SK-N-MC (cell line): ENCODE results near the gene PTPN4.

ENCODE experiments used
- DNase-seq: peaks from one replicate; pipeline ENCODE4 v3.0.0-alpha.2; 2011; ENCODE audit warnings: low read depth, low spot score
- H3K27ac ChIP-seq: fragments of 200-600 bp; sonication (generic); 2 replicates; pipeline ENCODE4 v1.5.1; 2016; ENCODE audit warnings: mixed run types
- H3K36me3 ChIP-seq: fragments of 200-600 bp; sonication (generic); 2 replicates; pipeline ENCODE4 v1.6.1; 2017; ENCODE audit warnings: antibody characterized with exemption, low read length, mixed read lengths; ENCODE audit not compliant: insufficient read depth
- H3K4me3 ChIP-seq: fragments of 200-600 bp; sonication (generic); 2 replicates; pipeline ENCODE4 v1.5.1; 2016
- H3K9ac ChIP-seq: fragments of 200-600 bp; sonication (generic); 2 replicates; pipeline ENCODE4 v1.8.0; 2017; ENCODE audit warnings: mixed run types, mixed read lengths; ENCODE audit not compliant: insufficient read length
- H3K9me3 ChIP-seq: fragments of 200-600 bp; sonication (generic); 2 replicates; pipeline ENCODE4 v1.6.1; 2017; ENCODE audit warnings: low read depth, mild to moderate bottlenecking, antibody characterized with exemption, low read length, moderate library complexity, mixed read lengths
- EZH2 ChIP-seq: fragments of 200-600 bp; sonication (generic); IDR thresholded peaks from one replicate; pipeline ENCODE4 v1.6.1; 2017; ENCODE audit warnings: antibody characterized with exemption
- FOXP2 ChIP-seq: optimal IDR thresholded peaks from 2 replicates; pipeline ENCODE3; 2011; ENCODE audit warnings: mild to moderate bottlenecking, moderate library complexity; ENCODE audit not compliant: insufficient read depth; ENCODE audit errors: extremely low read length, control extremely low read depth
- POLR2AphosphoS5 ChIP-seq: IDR thresholded peaks from 2 replicates; pipeline ENCODE4 v1.6.1; 2012; ENCODE audit warnings: mild to moderate bottlenecking, low read depth, low read length, borderline replicate concordance

The PTPN4 gene

DNA sequence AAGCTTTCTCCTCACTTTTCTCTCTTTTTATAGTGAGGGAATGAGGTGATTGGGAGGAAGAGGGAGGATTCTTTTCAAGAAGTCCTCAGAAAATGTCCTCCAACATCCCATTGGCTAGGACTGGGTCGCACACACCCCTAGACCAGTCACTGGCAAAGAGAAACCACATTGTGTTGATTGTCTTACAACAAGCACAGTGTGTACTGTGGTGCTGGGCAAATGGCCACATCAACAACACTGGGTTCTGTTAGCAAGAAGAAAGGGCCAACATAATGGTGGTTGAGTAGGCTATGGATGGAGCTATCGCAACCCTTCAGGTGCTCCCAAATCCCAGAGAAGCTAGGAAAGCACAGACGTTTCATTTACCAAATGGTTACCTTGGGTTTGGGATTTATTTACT is 18.7 kb upstream of the PTPN4 start:
- no peak for TF ChIP-seq EZH2
- no peak for TF ChIP-seq POLR2AphosphoS5
- TF ChIP-seq FOXP2: no peak

DNA sequence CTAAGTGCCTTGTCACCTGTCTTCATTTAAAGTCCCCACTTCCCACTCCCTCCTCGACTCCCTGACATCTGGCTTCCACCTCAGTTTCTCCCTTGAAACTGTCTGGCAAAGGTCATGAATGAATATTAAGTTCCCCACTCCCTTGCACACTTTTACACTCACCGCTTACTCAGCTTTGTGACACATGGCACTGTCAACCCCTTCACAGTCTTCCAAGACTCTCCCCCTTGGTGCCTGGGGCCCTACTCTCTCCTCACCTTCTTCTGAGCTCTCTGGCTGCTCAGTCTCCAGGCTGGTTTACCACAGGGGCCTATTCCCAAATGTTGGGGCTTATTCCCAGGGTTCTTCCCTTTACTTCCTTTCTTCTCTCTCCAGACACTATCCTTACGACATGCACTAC is 17.9 kb upstream of the PTPN4 start:
- DNase-seq: no peak
- Histone ChIP-seq H3K36me3 (no peaks in the 10 kb centered on the region), H3K27ac (no peak overlapping the region), H3K9ac (no peak overlapping the region), H3K4me3 (no peak overlapping the region), H3K9me3 (no peaks in the 10 kb centered on the region)
- TF ChIP-seq FOXP2 (no peak), EZH2 (no peak), POLR2AphosphoS5 (no peak)

More for the DNA sequence above, 18.7 kb upstream of the PTPN4 start:
- DNase-seq: no peak
- no peaks in the 10 kb centered on the region for H3K9me3 ChIP-seq
- H3K27ac ChIP-seq: no peak overlapping the region
- H3K9ac ChIP-seq: no peak overlapping the region
- H3K36me3 ChIP-seq: no peaks in the 10 kb centered on the region
- no peak overlapping the region for H3K4me3 ChIP-seq

DNA sequence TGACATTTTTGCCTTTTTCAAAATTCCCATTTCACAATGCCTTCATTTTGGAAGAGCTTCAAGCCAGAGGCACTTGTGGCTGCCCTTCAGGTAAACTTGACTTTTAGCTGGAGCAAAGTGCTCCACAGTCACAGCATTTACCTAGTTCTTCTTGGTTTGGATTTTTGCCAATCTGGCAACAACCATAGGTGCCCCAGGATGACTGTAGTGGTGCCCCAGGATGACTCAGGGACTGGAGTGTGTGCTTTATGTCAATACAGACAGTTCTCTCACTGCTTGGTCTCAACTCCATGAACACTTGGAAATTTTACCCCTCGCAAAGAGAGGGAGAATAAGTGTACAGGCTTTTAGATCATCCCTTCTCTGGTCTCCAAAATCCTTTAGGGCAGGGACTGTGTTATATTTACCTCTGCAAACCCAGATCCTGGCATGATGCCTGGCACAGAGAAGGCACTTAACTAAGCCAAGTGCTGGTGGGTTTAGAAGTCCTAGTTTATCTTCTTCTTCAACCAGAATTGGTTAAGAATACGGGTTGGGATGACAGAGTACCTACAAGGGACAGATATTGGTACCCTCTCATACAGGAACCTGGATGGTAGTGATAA is 15.3 kb upstream of the PTPN4 start:
- Histone ChIP-seq H3K9ac (no peak overlapping the region), H3K4me3 (no peak overlapping the region), H3K27ac (no peak overlapping the region), H3K36me3 (no peaks in the 10 kb centered on the region), H3K9me3 (no peaks in the 10 kb centered on the region)
- no peak for TF ChIP-seq EZH2
- no peak for DNase-seq

DNA sequence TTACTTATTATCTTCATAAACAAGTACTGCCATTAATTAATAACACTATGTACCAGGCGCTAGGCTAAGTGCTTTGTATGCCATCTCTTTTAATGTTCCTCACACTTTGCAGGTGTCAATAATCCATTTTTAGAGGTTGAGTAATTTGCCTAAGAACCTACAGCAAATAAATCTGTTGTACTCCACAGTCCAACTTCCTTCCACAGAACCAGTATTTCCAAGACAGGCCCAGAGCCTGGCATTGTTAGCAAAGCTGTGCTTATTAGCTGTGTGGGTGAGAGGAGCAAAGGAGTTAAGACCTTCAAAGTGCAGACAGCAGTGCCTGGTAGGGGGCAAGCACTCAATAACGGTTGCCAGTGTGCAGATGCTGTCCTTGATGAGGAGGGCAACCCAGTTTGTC is 14.2 kb upstream of the PTPN4 start:
- Histone ChIP-seq H3K36me3 (no peaks in the 10 kb centered on the region), H3K9me3 (no peaks in the 10 kb centered on the region), H3K9ac (no peak overlapping the region), H3K4me3 (no peak overlapping the region), H3K27ac (no peak overlapping the region)
- DNase-seq: no peak
- no peak for TF ChIP-seq POLR2AphosphoS5
- TF ChIP-seq EZH2: no peak
- no peak for TF ChIP-seq FOXP2

DNA sequence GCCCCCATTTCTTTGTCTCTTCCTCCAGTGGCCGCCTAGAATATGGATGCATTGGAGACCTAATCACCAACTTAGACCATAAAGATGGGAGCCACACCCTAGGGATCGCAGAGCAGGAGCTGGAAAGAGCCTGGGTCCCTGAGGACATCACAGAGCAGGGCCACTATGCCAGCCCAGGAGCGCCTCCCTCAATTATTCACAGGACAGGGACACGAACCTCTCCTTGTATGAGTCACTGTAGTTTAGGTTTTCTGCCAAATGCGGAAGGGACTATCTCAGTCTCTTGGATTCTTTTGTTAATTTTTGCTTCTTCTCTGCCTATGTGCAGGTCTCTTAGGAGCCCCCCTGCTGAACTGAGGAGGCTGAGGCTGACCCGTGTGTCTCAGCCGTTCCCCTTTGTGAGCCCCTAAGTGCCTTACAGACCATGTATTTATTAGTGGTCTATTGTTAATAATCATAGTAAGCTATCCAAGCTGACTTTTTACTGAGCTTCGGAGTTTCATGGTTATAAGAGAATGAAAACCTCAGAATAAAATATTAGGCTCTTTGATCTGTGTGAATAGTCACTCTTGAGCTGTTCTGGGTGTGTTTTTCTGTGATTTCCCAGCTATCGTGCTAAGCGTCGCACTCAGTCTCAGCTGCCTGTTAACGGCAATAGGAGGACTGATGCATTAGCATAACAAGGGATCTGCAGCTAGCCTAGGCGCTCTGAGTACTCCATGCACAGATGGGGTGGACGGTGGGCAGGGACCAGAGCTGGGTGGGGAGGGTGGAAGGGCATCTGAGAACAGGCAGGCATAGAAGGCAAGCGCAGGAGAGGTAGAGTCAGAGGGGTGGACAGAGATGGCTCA is 12.7 kb upstream of the PTPN4 start:
- Histone ChIP-seq H3K27ac (no peak overlapping the region), H3K4me3 (no peak overlapping the region), H3K36me3 (no peaks in the 10 kb centered on the region), H3K9me3 (no peaks in the 10 kb centered on the region), H3K9ac (no peak overlapping the region)
- DNase-seq: no peak
- TF ChIP-seq EZH2: no peak
- TF ChIP-seq FOXP2: no peak
- no peak for TF ChIP-seq POLR2AphosphoS5

DNA sequence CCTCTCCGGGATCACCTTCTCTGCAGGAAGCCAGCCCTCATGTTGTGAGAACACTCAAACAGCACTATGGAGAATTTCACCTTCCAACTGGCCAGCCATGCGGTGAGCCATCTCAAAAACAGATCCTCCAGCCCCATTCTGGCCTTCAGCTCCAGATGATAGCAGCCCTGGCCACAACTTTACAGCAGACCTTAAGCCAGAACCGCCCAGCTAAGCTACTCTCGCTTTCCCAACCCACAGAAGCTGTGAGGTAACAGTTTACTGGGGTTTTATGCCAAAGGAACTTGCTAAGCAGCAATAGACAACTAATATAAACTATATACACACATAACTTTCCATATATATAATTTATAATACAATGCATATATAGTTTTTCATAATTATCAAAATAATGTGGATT is 11.6 kb upstream of the PTPN4 start:
- H3K9me3 ChIP-seq: no peaks in the 10 kb centered on the region

DNA sequence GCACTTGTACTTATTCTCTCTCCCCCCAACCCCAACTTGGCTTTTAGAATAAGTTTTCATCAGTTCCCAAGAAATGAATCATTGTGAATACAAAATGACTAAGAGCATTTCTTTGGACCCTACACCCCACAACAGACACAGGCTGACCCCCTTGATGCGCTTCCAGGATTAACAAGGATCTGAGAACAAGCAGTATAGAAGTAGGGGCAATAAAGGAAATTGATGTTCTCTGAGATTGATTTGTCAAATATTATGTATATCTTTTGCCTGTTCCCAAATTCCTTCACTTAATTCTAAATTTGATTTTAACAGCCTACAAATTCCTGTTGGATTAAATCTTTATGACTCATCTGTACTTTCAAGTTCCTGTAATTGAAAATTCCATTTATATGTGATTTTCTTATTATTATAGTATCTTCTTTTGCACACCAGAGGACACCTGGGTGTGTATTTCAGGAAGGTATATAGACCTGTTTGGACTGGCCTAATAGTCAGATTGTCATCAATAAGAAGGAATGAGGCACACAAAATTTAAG is 10.2 kb upstream of the PTPN4 start:
- Histone ChIP-seq H3K27ac (no peak overlapping the region), H3K9ac (no peak overlapping the region), H3K4me3 (no peak overlapping the region), H3K9me3 (no peaks in the 10 kb centered on the region), H3K36me3 (no peaks in the 10 kb centered on the region)
- DNase-seq: no peak
- TF ChIP-seq EZH2 (no peak), FOXP2 (no peak)

More for the DNA sequence above, 11.6 kb upstream of the PTPN4 start:
- no peak overlapping the region for H3K9ac ChIP-seq
- TF ChIP-seq POLR2AphosphoS5 (no peak), EZH2 (no peak), FOXP2 (no peak)
- DNase-seq: no peak
- H3K4me3 ChIP-seq: no peak overlapping the region
- H3K36me3 ChIP-seq: no peaks in the 10 kb centered on the region
- H3K27ac ChIP-seq: no peak overlapping the region

DNA sequence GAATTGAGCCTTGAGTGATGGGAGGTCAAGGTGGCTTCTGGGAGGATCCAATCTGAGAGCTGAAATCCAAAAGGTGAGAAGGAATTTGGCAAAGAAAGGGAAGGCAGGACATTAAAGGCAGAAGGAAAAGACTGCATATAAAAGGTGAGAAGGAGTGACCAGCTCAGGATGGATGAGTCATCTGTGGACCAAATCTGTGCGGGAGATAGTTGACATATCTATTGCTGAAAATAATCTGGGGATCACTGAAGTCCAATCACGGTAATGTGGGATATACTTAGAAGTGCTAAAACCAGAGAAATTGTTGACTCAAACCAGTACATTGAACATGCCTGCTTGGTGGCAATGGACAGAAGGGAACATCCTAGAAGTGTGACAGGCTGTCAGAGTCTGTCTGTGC is 8.0 kb upstream of the PTPN4 start:
- no peak for DNase-seq
- Histone ChIP-seq H3K9me3 (no peaks in the 10 kb centered on the region), H3K4me3 (no peak overlapping the region), H3K27ac (no peak overlapping the region), H3K36me3 (no peaks in the 10 kb centered on the region), H3K9ac (no peak overlapping the region)
- no peak for TF ChIP-seq POLR2AphosphoS5
